Measurements from ENCODE around the gene CLEC4D.

- TF ChIP-seq EZH2 (IDR thresholded peaks at IDR 0.05; ENCODE audit: insufficient read depth, poor library complexity, severe bottlenecking) (no peak), EZH2phosphoT487 (IDR thresholded peaks at IDR 0.05; ENCODE audit: insufficient read depth, low read depth) (no peak)
Observed at GRCh38 chr12:8561011-8561410, 47.7 kb downstream of the CLEC4D start.

Measured in GM23248 (cell line).